IMR-90 (cell line): Measurements from ENCODE around the gene COLGALT1.

Source experiments
- CEBPB ChIP-seq: IDR thresholded peaks from 2 replicates; pipeline ENCODE4 v1.6.1; 2012; ENCODE audit warnings: low read depth, low read length, improper control_type of control experiment
- CTCF ChIP-seq: conservative IDR thresholded peaks from 2 replicates; pipeline ENCODE4 v1.5.1; 2012; ENCODE audit warnings: mild to moderate bottlenecking, low read depth, low read length, improper control_type of control experiment
- NFE2L2 ChIP-seq: fragments of 150-350 bp; IDR thresholded peaks from 2 replicates; pipeline ENCODE4 v1.6.1; 2016; ENCODE audit warnings: low read depth, mild to moderate bottlenecking, low read length

GRCh38 chr19:17629760-17630159 is 74.3 kb downstream of the COLGALT1 start:
- no peak for TF ChIP-seq CEBPB
- TF ChIP-seq CTCF = no peak
- TF ChIP-seq NFE2L2 = no peak
